ENCODE measurements around the gene GMDS. TPM values are rescaled to one million over a fixed set of nuclear protein-coding genes. Genes with fewer than 3 reads are reported as not detected.

The GMDS gene
- polyA plus RNA-seq, 1 donor, result 60.1 TPM

- no peak for DNase-seq
Observed at GRCh38 chr6:1991332-1991878, 254.0 kb downstream of the GMDS start.

- no peak for DNase-seq
Observed at GRCh38 chr6:1988843-1989242, 256.6 kb downstream of the GMDS start.

GRCh38 chr6:1987640-1988039 lies 257.8 kb downstream of the GMDS start:
- DNase-seq, result no peak

DNA sequence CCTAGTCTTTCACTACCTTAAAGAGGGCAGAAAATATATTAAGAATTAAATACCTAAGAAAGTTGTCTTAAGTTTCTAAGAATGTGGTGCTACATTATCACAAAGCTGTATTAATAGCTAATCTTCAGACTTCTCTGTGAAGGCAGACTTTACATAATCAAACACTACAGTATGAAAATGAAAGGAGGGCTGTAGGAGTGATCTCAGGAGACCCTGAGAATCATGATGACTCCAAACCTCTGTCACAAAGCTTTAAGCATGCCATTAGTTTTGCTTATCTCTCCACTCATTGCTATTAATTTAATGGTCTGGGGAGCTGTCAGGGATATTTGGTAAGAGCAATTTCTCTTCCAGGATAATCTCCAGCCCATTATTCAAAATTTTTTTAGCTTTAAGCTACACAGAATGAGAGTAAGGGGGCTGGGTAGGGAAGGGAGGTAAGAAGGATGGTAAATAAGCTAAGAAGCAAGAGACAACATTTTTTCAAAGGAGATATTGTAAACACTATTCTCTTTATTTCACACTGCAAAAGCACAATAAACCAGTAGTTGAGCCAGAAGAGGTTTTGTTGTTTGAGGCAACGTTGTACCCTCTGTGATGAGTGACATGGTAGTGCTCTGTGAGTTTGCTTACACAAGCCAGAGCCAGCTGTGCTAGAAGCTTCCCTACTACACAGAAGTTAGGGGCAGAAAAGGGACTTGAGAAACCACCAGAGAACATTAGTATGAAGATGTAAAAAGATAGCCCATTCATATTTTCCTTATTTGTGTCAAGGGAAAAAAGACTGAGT lies 258.8 kb downstream of the GMDS start:
- DNase-seq, result no peak

GRCh38 chr6:1984346-1984994 lies 260.9 kb downstream of the GMDS start:
- no peak for DNase-seq

GRCh38 chr6:1983850-1984249 lies 261.6 kb downstream of the GMDS start:
- no peak for DNase-seq

DNA sequence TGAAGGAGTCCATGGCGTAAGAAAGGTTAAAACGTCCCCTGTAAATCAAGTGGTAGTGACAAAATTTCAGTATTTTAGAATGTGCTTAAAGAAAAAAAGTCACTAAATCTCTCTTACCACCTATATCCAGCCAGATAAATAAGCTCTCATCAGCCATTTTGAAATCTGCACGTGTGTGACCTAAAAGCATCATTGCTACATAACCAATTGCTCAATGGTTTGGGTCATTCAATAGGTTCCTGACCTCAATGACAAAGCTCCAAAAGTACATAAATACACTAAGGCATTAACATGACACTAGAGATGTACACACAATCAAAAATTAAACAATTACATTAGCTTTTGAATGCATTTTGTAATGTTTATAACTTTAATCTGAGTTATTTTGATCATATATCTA lies 272.4 kb downstream of the GMDS start:
- no peak for DNase-seq

GRCh38 chr6:1971612-1972011 lies 273.8 kb downstream of the GMDS start:
- DNase-seq, result no peak

DNA sequence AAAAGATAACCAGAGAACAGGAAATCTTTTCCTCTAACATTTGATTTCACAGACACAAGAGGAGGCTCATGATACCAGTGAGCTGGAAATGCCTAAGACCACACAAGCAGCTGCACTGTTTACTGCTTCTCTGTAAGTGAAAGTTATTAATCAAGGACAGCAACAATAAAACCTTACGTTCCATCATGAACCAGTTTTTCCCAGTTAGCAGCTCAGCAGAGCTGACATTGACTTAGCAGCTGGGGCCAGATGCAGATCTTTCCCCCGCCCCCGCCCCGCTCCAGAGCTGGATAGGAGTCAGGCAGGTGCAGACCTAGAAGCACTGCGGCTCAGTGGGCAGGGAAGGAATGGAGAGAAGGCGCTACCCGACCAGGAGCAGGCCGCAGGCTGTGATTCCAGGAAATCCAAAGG lies 275.2 kb downstream of the GMDS start:
- peak; percentile 57 for DNase-seq

DNA sequence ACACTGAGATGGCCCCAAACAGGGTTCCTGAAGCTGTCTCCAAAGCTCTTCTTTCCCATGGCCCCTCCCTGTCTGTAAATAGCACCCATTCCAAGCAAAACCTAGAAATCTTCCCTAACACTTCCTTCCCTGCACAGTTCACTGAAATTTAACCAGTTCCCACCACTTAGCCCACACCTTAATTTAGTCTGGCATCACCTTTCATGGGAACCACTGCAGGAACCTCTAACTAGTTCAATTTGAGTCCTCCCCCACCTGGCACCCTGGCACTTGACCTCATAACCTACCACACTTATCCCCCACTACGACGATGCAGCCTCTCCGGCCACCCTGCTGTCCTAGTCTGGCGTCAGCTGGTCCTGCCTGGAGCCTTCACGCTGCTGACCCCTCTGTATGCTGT lies 278.7 kb downstream of the GMDS start:
- DNase-seq, result no peak

- DNase-seq, result no peak
Observed at GRCh38 chr6:1965596-1966224, 279.7 kb downstream of the GMDS start.

- DNase-seq, result no peak
Observed at GRCh38 chr6:1963596-1963995, 281.8 kb downstream of the GMDS start.

GRCh38 chr6:1962201-1962600 lies 283.2 kb downstream of the GMDS start:
- DNase-seq, result no peak

DNA sequence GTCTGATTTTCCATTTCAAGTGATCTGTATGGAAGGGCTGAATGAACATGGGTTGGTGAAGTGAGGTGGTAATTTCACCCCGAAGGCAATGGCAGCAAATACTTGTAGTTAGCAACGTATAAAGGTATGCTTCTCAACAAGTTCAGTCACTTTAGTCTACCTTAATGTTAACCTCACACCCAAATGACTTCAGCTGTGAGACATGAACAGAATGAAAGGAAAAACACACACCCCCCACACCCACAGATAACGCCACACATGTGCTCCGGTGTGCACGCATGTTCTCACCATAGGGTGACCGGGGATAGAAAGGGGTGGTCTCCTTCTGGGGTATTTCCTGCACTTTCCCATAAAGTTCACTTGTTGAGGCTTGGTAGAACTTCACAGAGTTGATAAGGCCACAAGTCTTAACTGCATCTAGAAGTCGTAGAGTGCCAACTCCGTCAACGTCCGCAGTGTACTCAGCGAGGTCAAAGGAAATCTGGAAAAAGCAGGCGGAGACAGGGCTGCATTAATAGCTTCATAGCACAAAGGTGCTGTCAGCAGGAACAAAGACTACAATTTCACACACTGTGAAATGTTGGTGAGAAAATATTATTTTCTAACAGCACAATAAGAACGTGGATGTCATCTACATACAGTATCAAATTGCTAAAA lies 284.8 kb downstream of the GMDS start:
- no peak for DNase-seq

- DNase-seq, result no peak
Observed at GRCh38 chr6:1958257-1958656, 287.1 kb downstream of the GMDS start.

- DNase-seq, result no peak
Observed at GRCh38 chr6:1957746-1958145, 287.7 kb downstream of the GMDS start.

- DNase-seq, result no peak
Observed at GRCh38 chr6:1952740-1953360, 292.6 kb downstream of the GMDS start.

DNA sequence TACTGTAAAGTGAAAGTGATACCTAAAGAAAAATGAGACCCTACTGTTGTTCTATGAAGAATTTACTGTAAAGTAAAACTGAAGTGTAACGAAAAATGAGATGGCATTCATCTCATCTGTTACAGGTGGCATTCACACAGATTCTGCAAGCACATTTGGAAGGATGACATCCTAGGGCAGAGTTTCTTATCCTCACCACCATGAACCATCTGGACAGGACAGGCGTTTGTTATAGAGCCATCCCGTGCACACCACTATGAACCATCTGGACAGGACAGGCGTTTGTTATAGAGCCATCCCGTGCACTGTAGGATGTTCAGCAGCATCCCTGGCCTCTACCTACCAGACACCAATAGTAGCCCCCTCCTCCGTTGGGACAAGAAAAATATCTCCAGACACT lies 294.8 kb downstream of the GMDS start:
- no peak for DNase-seq

GRCh38 chr6:1949538-1949937 lies 295.9 kb downstream of the GMDS start:
- DNase-seq, result no peak

DNA sequence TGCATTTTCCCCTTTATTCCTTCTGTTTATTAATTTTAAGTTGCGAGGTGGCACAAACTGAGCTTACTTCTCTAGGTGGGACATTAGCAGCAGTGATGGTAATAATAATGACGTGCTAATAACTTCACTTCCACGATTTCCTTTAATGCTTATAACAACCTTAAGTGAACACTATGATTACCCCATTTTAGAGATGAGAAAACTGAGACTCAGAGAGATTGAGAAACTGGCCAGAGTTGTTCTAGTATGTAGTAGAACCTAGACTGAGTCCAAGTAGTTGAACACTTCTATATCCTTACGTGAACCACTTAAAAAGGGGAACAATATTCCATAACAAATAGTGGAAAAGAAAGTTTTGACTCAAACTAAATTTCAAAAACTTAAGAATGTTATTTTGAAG lies 297.5 kb downstream of the GMDS start:
- DNase-seq, result no peak

DNA sequence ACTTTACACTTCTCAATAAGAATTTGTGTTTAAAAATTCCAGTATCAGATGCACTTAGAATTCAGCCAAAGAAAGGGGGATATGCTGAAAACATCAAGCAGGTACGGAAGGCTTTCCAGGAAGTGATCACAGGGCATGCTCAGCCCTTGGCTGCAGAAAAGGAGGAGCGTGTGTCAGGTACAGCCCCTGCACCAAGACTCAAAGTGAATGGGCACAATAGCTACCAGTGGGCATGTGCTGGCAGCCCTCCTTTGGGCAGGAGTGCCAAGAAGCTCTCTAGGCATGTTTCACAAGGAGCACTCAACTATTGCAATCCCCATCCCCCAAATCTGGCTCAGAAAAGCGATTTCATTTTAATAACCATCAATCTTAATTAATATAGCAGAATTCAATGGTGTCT lies 298.8 kb downstream of the GMDS start:
- no peak for DNase-seq

- no peak for DNase-seq
Observed at GRCh38 chr6:1945235-1945832, 300.1 kb downstream of the GMDS start.

Data from left kidney (tissue), 2 donors.